Measurements from ENCODE around the gene ATR.

Gene ATR

DNA sequence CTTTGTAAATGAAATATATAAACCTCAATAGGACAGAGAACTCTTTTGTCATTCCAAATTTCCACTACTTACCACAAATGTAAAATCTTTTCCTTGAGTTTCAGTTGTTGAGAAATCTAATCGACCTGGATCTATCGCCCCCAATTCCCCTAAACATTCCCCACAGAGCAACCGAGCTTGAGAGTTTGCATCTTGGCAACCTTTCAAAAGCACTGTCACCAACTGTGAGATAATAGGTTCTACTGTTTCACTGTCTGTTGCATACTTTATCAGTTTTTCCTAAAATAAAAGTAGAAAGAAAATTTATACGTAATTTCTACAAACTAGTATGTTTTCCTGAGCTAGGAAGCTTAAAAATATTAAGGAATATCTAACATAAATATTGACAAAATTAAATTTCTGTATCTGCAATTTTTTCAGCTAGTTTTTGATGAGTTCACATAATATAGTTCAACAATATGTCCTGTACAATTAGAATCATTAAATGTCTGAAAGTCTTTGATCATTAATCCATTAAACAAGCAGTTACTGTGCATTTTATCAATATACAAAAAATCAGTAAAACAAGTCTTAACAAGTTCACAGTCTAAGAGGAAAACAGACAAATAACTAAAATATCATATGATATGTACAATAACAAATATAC is 54.5 kb downstream of the ATR start:
- no peak for DNase-seq (ENCODE audit: low read depth)

DNA sequence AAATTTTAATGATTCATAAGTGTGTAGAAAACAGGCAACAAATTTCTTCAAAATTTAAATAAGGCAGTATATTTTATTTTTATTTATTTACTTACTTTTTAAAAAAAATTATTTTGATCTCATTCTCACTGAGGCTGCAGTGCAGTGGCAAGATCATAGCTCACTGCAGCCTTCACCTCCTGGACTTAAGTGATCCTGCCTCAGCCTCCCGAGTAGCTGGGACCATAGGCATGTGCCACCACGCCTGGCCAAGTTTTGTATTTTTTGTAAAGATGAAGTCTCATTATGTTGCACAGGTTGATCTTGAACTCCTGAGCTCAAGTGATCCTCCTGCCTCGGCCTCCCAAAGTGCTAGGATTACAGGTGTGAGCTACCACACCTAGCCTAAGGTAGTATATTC is 69.5 kb downstream of the ATR start:
- DNase-seq (ENCODE audit: low read depth) = no peak

DNA sequence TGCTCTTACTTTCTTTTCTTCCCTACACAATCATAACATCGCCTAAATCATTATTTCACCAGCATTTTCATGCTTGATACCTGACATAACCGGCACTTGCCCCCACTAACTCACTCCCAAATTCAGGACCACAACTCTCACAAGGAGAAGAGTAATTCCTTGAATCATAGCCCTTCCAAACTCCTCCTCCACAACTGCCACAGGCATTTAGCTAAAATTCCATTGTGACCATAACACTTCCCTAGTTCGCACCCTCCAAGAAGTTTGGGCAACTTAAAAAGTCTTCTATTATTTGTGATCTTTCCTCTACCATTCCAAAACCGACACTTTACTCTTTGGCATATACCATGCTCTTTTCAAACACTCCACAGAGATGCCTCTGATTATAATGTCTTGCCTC is 71.3 kb downstream of the ATR start:
- no peak for DNase-seq (ENCODE audit: low read depth)

DNA sequence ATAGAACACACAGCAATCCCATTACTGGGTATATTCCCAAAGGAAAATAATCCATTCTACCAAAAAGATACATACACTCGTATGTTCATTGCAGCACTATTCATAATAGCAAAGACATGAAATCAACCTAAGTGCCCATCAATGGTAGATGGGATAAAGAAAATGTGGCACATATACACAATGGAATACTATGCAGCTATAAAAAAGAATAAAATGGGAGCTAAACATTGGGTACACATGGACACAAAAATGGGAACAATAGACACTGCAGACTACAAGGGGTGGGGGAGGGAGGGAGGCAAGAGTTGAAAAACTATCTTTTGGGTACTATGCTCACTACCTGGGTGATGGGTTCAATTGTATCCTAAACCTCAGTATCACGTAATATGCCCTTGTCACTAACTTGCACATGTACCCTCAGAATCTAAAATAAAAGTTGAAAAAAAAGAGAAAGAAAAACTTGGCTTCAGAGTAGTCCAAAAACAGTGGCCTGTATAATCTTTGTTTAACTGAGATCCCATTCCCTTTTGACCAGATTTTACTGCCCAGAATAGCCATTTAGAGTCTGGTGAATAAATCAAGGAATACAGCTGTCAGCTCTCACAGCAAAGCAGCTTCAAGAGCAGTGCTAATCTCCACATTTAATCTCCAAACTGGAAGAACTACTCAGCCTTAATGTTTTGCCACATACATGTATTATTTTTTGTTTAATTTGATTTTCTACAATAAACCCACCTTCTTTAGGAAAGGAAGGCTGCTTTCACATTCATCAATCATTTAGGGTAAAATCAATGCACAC is 76.1 kb downstream of the ATR start:
- no peak for DNase-seq (ENCODE audit: low read depth)

DNA sequence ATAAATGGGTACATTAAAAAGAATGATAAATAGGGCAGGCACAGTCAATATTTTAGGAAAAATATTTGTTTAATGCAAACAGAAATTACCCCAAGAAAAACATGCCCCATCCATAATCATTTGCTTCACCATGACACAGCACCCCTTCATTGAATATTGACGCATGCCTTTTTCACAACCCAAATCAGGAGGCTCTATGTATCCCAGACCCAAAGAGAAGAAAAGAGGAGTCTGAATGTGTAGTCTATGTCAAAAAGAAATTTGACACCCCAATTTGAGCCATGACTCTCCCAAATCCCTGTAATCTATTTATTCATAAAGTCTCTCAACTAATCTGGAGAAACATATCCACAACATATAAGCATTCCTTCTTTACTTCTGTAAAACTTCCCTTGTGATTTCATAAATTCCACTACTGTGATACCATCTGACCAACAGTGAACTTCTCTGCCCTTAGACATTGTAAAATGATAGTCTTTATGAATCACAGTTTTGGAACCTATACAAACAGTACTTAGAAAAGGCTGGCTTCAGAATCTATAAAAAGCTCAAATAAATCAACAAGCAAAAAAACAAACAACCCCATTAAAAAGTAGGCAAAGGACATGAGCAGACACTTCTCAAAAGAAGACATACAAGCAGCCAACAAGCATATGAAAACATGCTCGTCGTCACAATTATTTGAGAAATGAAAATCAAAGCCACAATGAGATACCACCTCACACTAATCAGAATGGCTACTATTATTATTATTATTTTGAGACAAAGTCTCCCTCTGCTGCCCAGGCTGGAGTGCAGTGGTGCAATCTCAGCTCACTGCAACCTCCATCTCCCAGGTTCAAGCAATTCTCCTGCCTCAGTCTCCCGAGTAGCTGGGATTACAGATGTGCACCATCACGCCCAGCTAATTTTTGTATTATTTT is 77.3 kb downstream of the ATR start:
- DNase-seq (ENCODE audit: low read depth) = peak; percentile 76

DNA sequence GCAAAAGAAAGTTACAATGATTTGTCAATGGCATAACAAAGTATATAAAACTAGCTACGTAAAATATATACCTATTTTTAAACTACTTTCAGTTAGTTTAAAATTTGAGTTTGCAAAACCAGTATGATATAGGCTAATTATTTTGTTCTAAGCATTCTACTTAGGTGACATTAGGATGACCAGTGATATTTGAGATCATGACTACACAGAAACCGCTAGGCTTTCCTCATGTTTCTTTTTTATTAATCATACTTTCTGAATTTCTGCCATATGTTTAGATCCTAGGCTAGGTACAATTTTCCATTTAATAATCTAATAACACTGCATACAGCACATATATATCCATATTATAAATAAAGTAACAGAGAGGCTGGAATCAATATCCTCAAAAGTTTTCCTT is 78.3 kb downstream of the ATR start:
- DNase-seq (ENCODE audit: low read depth) = no peak

DNA sequence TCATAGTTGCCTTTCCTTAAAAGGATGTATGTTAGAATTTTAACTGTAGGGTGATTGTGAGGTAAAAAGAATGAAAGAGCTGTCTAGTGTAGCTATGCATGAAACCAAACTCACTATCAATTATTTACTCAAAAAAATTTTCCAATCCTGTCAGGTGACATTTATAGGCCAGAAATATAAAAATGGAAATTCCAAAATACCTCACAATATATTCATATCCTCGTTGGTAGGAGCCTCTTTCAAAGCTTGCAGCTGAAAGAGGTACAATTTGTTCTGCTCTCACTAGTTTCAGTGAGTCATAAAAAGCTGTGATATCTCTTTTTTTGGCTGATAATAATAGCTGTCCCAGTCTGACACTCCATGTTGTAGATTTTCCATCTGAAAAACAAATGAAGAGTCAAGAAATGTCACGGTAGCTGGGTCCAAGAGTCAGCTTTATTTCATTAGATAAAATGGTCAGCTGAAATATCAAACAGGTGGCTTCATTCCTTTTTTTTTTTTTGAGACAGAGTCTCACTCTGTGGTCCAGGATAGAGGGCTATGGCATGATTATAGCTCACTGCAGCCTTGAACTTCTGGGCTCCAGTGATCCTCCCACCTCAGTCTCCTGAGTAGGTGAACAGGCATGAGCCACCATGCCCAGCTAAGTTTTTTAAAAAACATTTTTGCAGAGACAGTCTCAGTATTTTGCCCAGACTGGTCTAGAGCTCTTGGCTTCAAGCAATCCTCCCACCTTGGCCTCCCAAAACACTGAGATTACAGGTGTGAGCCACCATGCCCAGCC is 79.9 kb downstream of the ATR start:
- DNase-seq (ENCODE audit: low read depth) = no peak

DNA sequence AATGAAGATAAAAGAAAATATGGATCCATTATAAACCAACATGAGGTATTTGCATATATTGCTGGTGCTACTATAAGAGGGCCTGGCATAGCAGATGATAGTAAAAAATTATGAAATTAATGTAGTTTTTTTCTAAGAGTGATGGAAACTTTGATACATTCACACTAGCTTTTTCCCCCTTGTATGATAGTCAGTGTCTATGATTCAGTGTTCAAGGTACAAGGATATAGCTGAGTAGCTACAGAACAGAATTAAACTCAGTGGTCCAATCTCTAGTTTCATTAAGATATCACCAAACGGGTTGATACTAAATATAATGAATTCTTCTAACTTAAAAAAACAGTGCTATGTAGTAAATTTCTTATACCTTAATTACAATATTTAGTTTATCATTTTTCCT is 80.8 kb downstream of the ATR start:
- no peak for DNase-seq (ENCODE audit: low read depth)

DNA sequence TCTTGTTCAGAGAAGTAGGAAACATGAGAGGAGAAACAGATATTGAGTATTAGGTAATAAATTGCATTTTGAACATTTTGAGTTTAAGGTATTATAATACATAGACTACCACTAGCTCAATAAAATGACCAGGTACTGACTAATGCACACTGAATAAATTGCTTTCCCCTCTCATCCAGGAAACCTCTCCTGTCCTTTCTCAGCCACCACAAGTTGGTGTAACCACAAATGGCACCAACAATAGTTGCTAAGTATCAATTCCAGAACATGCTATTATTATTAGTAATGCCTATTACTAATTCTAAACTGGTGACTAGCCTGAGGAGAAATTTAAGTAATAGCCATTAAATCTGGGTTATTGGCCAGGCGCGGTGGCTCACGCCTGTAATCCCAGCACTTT is 83.4 kb downstream of the ATR start:
- DNase-seq (ENCODE audit: low read depth) = no peak

DNA sequence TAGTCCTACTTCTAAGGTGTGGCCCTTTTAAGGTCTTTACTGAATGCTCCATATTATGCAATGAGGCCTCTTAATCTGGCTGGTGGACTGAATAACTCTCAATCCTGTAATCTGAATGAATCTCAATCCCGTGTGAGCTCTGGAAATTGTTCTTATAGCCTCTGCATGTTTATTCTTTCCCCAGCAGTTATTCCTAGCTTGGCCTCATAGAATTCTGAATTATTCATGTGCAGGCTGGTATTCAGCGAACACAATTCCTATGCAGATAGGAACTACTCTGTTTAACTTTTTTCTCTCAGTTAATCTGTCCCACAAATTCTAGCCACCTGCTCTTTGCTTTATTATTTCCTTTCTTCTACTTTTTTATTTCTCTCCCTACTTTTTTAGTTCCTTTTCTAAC is 86.3 kb downstream of the ATR start:
- no peak for DNase-seq (ENCODE audit: low read depth)

DNA sequence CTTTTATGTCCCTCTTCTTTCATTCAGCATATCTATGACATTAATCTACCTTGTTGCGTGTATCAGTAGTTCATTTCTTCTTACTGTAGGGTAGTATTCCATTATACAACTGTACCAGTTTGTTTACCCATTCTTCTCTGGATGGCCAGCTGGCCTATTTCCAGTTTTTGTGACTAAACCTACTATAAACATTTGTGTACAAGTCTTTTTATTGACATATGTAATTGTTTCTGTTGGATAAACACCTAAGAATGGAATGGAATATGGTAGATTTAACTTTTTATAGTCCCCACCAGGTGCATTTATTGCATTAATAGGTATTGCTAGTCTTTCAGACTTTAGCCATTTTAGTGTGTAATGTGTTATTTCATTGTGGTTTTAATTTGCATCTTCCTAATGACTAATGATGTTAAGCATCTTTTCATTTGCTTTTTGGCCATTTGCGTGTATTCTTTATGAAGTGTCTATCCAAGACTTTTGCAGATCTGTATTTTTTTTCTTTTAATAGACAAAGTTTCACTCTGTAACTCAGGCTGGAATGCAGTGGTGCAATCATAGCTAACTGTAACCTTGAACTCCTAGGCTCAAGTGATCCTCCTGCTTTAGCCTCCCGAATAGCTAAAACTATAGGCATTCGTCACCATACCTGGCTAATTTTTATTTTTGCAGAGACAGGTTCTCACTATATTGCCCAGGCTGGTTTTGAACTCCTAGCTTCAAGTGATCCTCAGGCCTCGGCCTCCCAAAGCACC is 88.8 kb downstream of the ATR start:
- DNase-seq (ENCODE audit: low read depth) = no peak

DNA sequence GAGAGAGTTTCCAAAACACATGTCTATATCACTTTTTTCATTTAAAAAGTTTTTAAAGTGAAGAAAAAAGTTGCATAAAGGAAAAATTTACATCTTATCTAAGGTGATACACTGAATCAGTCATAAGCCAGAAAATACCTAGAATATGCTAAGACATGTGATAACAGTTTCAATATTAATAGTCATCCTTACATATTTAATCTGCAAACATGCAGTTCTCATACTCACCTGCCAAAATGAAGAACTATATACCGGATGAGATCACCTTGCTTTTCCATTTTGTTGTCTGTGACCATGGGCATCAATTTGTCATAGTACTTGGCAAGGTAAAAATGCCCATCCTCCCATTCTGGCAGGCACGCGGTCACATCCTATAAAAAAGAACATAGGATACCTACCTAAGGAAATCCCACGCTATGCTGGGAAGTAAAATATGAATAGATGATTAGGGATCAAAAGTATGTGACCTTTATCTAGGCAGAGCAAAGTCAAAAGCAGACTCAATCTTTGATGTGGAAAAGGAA is 93.6 kb downstream of the ATR start:
- no peak for DNase-seq (ENCODE audit: low read depth)

DNA sequence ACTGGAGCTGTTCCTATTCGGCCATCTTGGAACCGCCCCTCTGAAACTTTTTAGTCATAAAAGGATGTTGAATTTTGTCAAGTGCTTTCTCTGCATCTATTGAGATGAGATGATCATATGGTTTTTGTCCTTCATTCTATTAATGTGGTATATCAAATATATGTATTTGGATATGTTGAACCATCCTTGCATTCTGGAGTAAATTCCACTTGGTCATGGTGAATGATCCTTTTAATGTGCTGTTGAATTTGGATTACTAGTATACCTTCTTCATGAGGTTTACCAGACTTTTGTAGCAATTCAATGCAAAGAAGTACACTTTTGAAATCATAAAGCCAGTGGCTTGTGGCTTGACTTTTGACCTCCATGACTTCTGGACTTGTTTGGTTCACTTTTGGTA is 97.3 kb downstream of the ATR start:
- DNase-seq (ENCODE audit: low read depth) = no peak

DNA sequence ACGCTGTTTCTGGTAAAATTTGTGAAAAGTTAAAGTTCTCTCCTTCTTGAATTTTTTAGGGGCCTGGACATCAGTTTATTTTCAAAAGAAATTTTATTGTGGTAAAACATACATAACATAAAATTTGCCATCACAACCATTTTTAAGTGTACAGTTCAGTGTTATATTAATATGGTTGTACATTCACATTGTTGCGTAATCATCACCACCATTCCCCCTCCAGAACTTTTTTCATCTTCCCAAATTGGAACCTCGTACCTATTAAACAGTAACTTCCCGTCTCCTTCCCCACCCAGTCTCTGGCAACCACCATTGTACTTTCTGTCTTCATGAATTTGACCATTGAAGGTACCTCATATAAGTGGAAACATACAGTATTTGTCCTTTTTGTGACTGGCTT is 107.7 kb downstream of the ATR start:
- DNase-seq (ENCODE audit: low read depth) = no peak

DNA sequence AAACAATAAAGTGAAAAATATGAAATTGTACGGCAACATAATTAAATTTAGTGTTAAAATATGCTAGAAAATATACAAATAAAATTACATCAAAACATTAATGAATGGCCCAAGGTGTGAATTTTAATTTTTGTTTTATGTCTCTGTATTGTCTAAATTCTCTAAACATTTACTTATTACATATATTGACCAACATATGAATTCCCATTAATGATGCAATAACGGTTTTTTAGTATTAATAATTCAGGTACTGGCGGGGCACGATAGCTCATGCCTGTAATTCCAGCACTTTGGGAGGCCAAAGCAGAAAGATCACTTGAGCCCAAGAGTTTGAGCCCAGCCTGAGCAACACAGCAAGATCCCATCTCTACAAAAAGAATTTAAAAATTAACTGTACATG is 110.1 kb downstream of the ATR start:
- no peak for DNase-seq (ENCODE audit: low read depth)

DNA sequence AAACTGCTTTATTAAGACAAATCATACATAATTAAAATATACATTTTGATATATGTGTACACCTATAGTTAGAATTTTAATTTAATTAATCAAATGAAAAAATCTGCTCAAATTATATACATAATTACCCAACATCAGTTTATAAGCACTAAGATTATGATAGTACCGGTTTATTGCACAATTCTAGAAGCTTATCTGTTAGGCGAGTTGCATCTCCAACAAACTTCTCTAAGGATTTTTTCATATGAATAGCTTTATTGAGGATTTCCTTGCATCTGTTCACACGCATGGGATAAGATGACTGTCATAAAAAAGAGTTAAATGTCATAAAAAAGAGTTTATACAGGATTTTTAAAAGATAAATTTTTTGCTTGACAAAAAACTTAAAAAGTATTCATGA is 110.8 kb downstream of the ATR start:
- DNase-seq (ENCODE audit: low read depth) = no peak

DNA sequence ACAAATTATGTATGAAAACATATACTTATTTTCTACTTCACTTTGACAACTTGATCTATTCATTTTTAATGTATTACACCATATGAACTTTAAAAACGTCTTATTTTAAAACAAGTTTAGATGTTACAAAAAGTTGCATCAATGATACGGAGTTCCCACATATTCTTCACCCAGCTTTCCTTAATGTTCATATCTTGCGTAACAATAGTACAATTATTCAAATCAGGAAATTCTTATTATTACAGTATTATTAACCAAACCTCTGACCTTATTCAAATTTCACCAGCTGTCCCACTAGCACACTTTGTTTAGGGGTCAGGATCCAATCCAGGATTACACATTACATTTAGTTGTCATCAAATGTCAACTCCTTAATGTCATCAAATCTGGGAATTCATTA is 117.8 kb downstream of the ATR start:
- DNase-seq (ENCODE audit: low read depth) = no peak

DNA sequence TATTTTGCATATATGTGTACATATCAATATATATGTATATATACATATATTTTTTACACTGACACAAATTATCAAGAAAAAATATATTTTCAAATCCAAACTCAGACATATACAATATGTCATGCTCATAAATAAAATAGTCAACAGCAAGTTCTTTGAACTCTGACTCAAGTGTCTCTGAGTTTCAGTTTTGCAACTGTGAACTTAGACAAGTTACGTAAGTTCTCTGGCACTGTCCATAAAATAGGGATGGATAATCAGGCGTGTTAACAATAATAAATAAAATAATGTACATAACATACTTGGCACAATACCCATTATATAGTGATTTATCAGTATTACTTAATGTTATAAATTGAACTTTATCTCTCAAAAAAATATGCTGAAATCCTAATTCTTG is 118.6 kb downstream of the ATR start:
- no peak for DNase-seq (ENCODE audit: low read depth)

DNA sequence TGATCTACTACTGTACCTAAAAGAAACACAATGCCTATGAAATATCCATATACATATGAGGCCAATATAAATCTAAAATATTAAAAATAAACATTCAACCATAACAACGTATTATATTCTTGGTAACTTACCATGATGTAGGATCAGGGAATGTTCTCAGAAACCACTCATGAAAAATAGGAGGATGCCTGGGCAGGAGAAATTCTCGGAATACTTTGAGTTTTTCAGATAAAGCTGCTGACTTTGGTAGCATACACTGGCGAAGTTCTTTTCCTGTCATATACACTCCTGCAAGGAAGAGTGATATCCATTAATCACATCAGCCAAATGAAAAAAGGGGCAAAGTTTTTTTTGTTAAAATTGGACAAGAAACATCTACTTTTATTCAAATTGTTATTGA is 119.4 kb downstream of the ATR start:
- DNase-seq (ENCODE audit: low read depth) = no peak

DNA sequence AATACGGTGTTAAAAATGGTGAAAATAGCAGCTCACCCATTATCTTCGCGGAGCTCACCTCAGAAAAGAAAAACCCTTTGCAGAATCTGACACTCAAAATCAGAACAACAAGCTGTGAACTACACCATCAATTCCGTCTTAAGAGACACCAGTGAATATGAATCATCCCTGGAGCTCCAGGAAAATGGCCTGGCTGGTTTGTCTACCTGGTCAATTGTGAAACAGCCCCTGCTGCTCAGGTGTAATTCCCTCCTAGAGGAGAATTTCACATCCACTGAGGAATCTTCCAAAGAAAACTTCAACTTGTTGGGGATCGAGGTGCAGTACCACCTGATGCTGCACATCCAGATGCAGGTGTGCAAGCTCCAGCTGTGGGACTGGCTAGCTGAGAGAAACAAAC is 127.7 kb downstream of the ATR start:
- DNase-seq (ENCODE audit: low read depth) = no peak

DNA sequence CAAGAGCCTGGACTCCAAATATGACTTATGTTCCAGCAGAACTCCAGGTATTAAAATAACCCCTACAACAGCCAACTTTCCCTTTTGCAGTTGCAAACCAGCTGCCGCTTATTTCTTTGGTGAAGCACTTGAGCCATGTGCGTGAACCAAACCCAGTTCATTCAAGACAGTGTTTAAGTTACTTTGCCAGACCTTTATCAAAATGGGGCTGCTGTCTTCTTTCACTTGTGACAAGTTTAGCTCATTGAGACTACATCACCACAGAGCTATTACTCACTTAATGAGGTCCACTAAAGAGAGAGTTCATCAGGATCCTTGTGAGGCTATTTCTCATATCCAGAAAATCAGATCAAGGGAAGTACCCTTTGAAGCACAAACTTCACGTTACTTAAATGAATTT is 128.3 kb downstream of the ATR start:
- DNase-seq (ENCODE audit: low read depth) = no peak

Measured in HS-27A (cell line).